OCI-LY3 (cell line): Measurements from ENCODE around the gene PGS1.

Experiments used
- EZH2phosphoT487 ChIP-seq: fragments of 200-600 bp; shearing (Covaris generic); IDR thresholded peaks from 2 replicates; pipeline ENCODE4 v1.6.1; 2018; ENCODE audit warnings: antibody characterized with exemption, mixed run types, low read depth
- TF ChIP-seq, protein P1 (sequence below): fragments of 200-600, 300-600 bp; sonication (generic); IDR thresholded peaks from 2 replicates; pipeline ENCODE4 v1.5.1; 2014; ENCODE audit warnings: antibody characterized with exemption, low read length, low read depth

DNA sequence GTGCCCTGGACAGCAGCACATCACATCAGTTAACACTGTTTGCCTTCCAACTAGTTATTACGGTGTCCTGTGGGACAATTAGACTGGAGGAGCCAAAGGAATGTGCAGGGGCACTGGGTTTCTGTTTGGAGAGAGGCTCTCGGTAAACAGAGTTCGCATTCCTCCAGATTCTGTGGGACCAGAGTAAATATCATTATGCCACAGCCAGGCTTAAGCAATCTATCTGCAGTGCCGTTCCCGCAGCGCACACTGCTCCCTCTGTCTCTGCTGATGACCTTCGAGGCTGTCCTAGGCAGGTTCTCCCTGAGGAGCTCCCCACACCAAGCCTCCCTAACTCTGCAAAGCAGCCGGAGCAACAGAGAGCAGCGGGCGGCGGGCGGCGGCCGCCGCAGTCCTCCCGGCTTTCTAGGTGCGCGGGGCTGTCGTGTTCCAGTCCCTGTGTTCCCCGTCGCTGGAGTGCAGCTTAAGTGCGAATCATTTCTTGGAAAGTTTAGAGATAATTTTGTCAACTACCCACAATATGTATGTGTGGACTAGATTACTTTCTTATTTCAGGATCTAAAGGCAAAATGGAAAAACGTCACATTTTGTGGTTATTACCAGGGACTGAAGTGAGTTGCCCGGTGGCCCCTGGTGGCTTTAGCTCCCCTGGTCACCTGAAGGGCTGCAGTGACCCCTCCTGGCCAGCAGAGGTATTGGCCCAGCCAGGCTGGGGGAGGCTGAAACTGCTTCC is 43.3 kb downstream of the PGS1 start:
- TF ChIP-seq EZH2phosphoT487, result no peak
- TF ChIP-seq, protein P1, sequence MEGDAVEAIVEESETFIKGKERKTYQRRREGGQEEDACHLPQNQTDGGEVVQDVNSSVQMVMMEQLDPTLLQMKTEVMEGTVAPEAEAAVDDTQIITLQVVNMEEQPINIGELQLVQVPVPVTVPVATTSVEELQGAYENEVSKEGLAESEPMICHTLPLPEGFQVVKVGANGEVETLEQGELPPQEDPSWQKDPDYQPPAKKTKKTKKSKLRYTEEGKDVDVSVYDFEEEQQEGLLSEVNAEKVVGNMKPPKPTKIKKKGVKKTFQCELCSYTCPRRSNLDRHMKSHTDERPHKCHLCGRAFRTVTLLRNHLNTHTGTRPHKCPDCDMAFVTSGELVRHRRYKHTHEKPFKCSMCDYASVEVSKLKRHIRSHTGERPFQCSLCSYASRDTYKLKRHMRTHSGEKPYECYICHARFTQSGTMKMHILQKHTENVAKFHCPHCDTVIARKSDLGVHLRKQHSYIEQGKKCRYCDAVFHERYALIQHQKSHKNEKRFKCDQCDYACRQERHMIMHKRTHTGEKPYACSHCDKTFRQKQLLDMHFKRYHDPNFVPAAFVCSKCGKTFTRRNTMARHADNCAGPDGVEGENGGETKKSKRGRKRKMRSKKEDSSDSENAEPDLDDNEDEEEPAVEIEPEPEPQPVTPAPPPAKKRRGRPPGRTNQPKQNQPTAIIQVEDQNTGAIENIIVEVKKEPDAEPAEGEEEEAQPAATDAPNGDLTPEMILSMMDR, result peak; percentile 87
